T-helper 17 cell (primary cell): Measurements from ENCODE around the gene NSD2. TPM values are rescaled to one million over a fixed set of nuclear protein-coding genes. Genes with fewer than 3 reads are reported as not detected.
A peak's percentile ranks its signal among the peaks of the same experiment; 100 is the strongest.

Experiments
- ATAC-seq: fragments of 150-1000 bp; cut with Tn5 transposase; 2 replicates; pipeline ENCODE4 v1.10.0; 2021; ENCODE audit warnings: mild to moderate bottlenecking, moderate library complexity
- DNase-seq, 3 donors: peaks; one replicate each; pipeline versions ENCODE4 v3.0.0 to v3.0.0-alpha.2; 2020 to 2021
- H3K9me3 ChIP-seq: one replicate; pipeline ENCODE4 v1.7.0; 2013; ENCODE audit warnings: low read length, mild to moderate bottlenecking; ENCODE audit not compliant: control insufficient read depth, poor library complexity, severe bottlenecking
- H3K27ac Mint-ChIP-seq: one replicate; pipeline ENCODE4 v1.8.0; 2022; ENCODE audit warnings: mild to moderate bottlenecking, moderate library complexity, mixed read lengths
- H3K27me3 Mint-ChIP-seq: one replicate; pipeline ENCODE4 v1.8.0; 2022; ENCODE audit warnings: mixed read lengths
- H3K36me3 Mint-ChIP-seq: one replicate; pipeline ENCODE4 v1.8.0; 2022; ENCODE audit warnings: low read depth, mixed read lengths
- H3K4me1 Mint-ChIP-seq: one replicate; pipeline ENCODE4 v1.8.0; 2022; ENCODE audit warnings: mild to moderate bottlenecking, mixed read lengths
- H3K4me3 Mint-ChIP-seq: one replicate; pipeline ENCODE4 v1.8.0; 2022; ENCODE audit warnings: mild to moderate bottlenecking, moderate library complexity, mixed read lengths
- total RNA-seq, 4 donors: library from RNA in 2 of 4; stranded (reverse) in 2 of 4; gene quantifications; one replicate each; pipeline ENCODE4 v1.2.3 and lab custom pipeline; 2022 to 2026

Gene NSD2
- total RNA-seq, 2 donors from 2014 or later: 55.0 to 62.2 TPM

DNA sequence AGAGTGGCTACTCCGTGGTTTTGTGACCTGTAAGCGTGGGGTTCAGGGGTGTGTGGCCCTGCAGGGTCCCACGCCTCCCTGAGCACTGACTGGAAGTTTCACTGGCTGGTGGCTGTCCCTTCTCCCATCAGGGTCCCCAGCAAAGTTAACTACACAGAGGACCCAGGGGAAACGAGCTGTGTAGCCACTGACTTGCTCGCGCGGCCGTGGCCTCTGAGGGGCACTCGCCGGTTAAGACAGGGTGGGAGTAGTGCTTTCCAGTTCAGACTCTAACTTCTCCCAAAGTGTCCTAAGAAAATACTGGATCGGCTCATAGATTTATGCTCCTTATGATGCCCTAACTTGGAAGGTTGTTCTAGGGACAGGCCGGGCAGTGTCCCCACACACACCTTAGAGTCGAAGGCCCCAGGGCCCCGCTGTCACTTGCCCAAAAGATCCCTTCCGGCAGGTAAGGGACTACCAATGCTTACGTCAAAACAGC lies 109.4 kb downstream of the NSD2 start:
- no peak for DNase-seq
- Mint-ChIP-seq H3K27me3 (no peaks in the 10 kb centered on the region), H3K36me3 (peaks cover 4% of the 10 kb centered on the region), H3K4me1 (no peaks in the 10 kb centered on the region), H3K4me3 (no peak overlapping the region), H3K27ac (peak overlapping the region; percentile 63)
- H3K9me3 ChIP-seq: no peaks in the 10 kb centered on the region
- ATAC-seq: no peak

- Mint-ChIP-seq H3K27me3 (no peaks in the 10 kb centered on the region), H3K4me1 (no peaks in the 10 kb centered on the region), H3K36me3 (peaks cover 4% of the 10 kb centered on the region), H3K27ac (peak overlapping the region; percentile 56), H3K4me3 (no peak overlapping the region)
- DNase-seq (no peak), ATAC-seq (no peak)
- no peaks in the 10 kb centered on the region for H3K9me3 ChIP-seq
Observed at GRCh38 chr4:1981251-1982058, 110.3 kb downstream of the NSD2 start.

DNA sequence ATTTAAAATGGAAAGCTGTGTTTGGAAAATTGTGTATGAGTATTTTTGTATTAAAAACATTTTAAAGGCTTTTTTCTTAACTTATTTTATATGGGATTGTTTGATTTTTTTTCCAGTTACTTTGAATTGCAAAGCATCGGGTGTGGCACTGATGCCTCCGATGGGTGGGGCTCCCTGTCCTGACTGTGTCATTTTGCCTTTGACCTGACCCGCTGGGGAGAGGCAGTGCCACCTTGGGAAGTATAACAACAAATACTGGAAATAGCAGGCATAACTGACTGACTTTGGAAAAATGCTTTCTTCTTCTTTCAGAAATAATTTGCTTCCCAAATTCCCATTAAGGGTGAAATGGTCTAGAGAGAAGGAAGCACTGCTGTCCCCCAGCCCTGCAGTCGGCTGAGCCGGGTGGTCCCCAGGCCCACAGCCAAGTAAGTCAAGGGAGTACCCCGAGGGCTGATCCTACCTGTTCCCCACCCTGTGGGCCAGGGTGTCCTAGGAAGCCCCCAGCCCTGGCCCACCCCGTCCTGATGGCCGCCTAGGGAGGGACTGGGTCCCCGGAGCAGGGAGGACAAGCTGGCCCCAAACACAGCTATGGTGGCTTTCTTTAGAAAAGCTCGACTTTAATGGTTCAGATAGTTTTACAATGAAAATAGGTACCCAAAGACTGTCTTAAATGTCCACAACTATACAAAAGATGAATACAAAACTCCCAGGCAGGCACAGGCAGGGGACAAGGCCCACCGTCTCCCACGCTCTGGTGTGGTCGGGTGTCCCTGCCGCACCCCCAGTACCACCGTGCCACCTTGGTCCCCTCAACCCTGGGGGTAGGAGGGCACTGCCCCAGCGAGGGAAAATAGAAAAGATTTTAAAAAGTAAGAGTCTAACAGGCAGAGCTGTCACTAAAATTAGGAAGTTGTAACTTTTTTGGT lies 111.2 kb downstream of the NSD2 start:
- Mint-ChIP-seq H3K27ac (peak overlapping the region; percentile 56), H3K36me3 (peaks cover 4% of the 10 kb centered on the region)

GRCh38 chr4:1983053-1983845 lies 112.1 kb downstream of the NSD2 start:
- H3K27me3 Mint-ChIP-seq: no peaks in the 10 kb centered on the region
- peaks cover 4% of the 10 kb centered on the region for H3K36me3 Mint-ChIP-seq
- H3K4me3 Mint-ChIP-seq: no peak overlapping the region
- ATAC-seq (no peak), DNase-seq (no peak)
- H3K4me1 Mint-ChIP-seq: no peaks in the 10 kb centered on the region
- no peaks in the 10 kb centered on the region for H3K9me3 ChIP-seq
- H3K27ac Mint-ChIP-seq: peak overlapping the region; percentile 56

More for the DNA sequence above, 111.2 kb downstream of the NSD2 start:
- ATAC-seq (no peak), DNase-seq (no peak)
- Mint-ChIP-seq H3K27me3 (no peaks in the 10 kb centered on the region), H3K4me3 (no peak overlapping the region), H3K4me1 (no peaks in the 10 kb centered on the region)
- no peaks in the 10 kb centered on the region for H3K9me3 ChIP-seq

DNA sequence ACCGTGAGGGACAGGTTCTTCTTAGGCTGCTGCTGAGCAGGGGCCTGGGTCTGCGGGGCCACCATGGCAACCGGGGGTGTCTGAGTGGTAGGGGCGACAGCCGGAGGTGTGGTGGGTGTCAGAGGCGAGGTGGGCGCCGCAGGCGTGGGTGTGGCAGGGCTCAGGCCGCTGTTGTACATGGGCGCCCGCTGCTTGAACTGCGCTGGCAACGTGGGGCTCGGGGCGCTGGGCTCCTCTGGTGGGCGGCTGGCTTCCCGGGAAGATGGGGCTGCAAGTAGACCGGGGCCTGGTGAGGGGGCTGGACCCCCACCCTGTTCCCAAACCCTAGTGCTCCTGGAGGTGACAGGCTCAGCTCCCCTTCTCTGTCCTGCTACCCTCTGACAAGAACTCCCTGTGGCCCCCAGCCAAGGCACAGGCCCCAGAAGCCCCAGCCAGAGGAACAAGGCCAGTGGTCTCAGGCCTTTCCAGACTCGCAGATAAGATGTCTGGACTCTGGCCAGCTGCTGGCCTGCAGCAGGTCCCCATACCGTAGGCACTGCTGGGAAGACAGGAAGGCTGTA lies 112.7 kb downstream of the NSD2 start:
- Mint-ChIP-seq H3K4me1 (no peaks in the 10 kb centered on the region), H3K27ac (no peak overlapping the region), H3K4me3 (no peak overlapping the region), H3K36me3 (peaks cover 4% of the 10 kb centered on the region), H3K27me3 (no peaks in the 10 kb centered on the region)
- ATAC-seq: no peak
- no peaks in the 10 kb centered on the region for H3K9me3 ChIP-seq
- no peak for DNase-seq

GRCh38 chr4:1984406-1985191 lies 113.4 kb downstream of the NSD2 start:
- no peak overlapping the region for H3K4me3 Mint-ChIP-seq
- peaks cover 4% of the 10 kb centered on the region for H3K36me3 Mint-ChIP-seq
- ATAC-seq: no peak
- no peaks in the 10 kb centered on the region for H3K4me1 Mint-ChIP-seq
- no peaks in the 10 kb centered on the region for H3K9me3 ChIP-seq
- H3K27ac Mint-ChIP-seq: no peak overlapping the region
- no peak for DNase-seq
- H3K27me3 Mint-ChIP-seq: no peaks in the 10 kb centered on the region

- H3K4me3 Mint-ChIP-seq: no peak overlapping the region
- DNase-seq (no peak), ATAC-seq (no peak)
- H3K9me3 ChIP-seq: no peaks in the 10 kb centered on the region
- H3K36me3 Mint-ChIP-seq: peaks cover 6% of the 10 kb centered on the region
- no peak overlapping the region for H3K27ac Mint-ChIP-seq
- no peaks in the 10 kb centered on the region for H3K27me3 Mint-ChIP-seq
- H3K4me1 Mint-ChIP-seq: no peaks in the 10 kb centered on the region
Observed at GRCh38 chr4:1985294-1985693, 114.1 kb downstream of the NSD2 start.

DNA sequence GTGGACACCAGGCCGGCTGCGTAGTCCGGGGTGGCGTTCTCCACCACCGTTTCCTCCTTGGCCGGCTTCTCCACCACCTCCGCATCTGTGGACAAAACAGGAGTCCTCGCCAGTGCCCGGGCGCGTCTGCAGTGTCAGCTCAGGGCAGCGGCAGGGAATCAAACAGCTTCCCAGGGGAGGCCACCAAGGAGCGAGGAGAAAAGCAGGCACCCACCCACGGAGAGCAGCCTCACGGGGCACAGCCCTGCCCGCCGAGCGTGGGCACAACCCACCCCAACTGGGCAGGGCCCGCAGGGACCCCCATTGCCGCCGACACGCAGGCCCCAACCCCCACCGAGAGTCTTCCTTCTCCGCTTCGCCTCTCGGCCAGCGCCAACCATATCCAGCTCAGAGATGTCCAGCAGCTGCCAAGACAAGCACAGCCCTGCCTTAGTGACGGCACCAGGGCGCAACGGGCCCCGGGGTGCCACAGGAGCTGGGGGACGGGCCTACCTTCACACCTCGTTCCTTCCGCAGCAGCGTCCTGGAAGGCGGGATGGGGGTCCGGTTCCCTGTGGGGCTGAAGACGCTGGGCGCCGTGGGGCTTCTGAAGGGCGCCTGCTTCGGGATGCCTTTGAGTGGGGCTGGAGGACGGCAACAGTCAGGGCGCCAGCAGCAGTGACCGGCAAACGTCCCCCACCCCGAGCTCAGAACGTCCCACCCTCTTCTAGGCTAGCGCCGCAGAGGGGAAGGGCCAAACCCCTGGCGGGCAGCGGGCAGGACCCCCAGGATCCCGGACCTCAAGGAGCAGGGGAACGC lies 114.8 kb downstream of the NSD2 start:
- no peak overlapping the region for H3K27ac Mint-ChIP-seq

GRCh38 chr4:1986578-1987210 lies 115.5 kb downstream of the NSD2 start:
- peaks cover 4% of the 10 kb centered on the region for H3K4me1 Mint-ChIP-seq
- DNase-seq: no peak
- ATAC-seq: no peak
- no peak overlapping the region for H3K27ac Mint-ChIP-seq
- H3K27me3 Mint-ChIP-seq: no peaks in the 10 kb centered on the region
- H3K4me3 Mint-ChIP-seq: no peak overlapping the region
- no peaks in the 10 kb centered on the region for H3K9me3 ChIP-seq
- peaks cover 6% of the 10 kb centered on the region for H3K36me3 Mint-ChIP-seq

More for the DNA sequence above, 114.8 kb downstream of the NSD2 start:
- no peaks in the 10 kb centered on the region for H3K27me3 Mint-ChIP-seq
- H3K36me3 Mint-ChIP-seq: peaks cover 6% of the 10 kb centered on the region
- no peaks in the 10 kb centered on the region for H3K9me3 ChIP-seq
- ATAC-seq: no peak
- DNase-seq: no peak
- no peak overlapping the region for H3K4me3 Mint-ChIP-seq
- peaks cover 4% of the 10 kb centered on the region for H3K4me1 Mint-ChIP-seq

GRCh38 chr4:1987296-1987695 lies 116.1 kb downstream of the NSD2 start:
- H3K27me3 Mint-ChIP-seq: no peaks in the 10 kb centered on the region
- no peak overlapping the region for H3K4me3 Mint-ChIP-seq
- no peak for ATAC-seq
- H3K36me3 Mint-ChIP-seq: peaks cover 6% of the 10 kb centered on the region
- no peak overlapping the region for H3K27ac Mint-ChIP-seq
- H3K9me3 ChIP-seq: no peaks in the 10 kb centered on the region
- H3K4me1 Mint-ChIP-seq: peaks cover 4% of the 10 kb centered on the region
- DNase-seq: no peak

DNA sequence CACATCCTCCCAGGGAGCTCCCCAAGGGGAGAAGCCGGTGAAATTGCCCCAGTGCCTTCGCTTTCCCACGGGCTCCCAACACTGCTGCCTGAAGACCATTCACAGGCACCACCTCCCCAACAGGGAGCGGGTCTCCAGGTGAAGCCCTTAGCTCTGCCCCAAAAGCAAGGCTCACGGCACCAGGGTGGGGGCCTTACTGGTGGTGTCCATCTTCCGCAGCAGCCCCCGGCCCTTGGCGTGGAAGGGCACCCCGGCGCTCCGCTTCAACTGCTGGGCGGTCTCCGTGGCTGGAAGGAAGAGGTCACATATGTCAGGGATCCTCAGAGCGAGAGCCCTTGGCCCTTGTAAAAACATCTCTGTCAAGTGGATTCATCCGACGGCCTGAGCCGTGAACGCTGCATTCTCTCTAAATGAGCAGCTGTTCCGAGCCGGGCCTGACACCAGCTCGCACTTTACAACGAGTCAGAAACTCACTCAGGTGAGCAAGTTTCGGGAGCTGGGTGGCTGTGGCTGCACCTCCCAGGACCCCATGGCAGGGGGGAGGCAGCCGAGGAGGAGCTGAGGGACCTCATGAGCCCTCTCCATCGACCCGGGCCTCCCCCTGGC lies 116.6 kb downstream of the NSD2 start:
- ATAC-seq (no peak), DNase-seq (no peak)
- Mint-ChIP-seq H3K4me3 (no peak overlapping the region), H3K27ac (no peak overlapping the region), H3K4me1 (peaks cover 4% of the 10 kb centered on the region), H3K27me3 (no peaks in the 10 kb centered on the region), H3K36me3 (peaks cover 6% of the 10 kb centered on the region)
- H3K9me3 ChIP-seq: no peaks in the 10 kb centered on the region
